ENCODE measurements around the gene ANAPC4.

DNA sequence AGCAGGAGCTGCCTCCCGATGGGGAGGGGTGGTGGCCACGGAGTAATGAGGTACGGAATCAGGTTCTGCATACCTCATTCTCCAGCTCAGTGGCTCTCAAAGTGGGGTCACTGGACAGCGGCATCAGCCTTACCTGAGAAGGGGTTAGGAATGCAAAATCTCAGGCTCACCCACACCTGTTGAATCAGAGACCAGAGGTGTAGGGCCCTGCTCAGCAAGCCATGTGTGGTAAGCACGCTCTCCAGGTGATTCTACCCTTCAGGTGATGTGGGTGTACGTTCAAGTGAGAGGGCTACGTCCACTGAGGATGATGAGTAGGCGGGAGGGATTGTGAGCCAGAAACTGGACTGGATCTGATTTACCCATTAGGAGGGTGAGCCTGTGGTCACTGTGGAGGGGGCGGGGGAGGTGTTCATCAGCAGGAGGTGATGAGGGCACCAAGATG, 65.8 kb downstream of the ANAPC4 start:
- TF ChIP-seq, protein P1, sequence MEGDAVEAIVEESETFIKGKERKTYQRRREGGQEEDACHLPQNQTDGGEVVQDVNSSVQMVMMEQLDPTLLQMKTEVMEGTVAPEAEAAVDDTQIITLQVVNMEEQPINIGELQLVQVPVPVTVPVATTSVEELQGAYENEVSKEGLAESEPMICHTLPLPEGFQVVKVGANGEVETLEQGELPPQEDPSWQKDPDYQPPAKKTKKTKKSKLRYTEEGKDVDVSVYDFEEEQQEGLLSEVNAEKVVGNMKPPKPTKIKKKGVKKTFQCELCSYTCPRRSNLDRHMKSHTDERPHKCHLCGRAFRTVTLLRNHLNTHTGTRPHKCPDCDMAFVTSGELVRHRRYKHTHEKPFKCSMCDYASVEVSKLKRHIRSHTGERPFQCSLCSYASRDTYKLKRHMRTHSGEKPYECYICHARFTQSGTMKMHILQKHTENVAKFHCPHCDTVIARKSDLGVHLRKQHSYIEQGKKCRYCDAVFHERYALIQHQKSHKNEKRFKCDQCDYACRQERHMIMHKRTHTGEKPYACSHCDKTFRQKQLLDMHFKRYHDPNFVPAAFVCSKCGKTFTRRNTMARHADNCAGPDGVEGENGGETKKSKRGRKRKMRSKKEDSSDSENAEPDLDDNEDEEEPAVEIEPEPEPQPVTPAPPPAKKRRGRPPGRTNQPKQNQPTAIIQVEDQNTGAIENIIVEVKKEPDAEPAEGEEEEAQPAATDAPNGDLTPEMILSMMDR (IDR thresholded peaks at IDR 0.05 in 8 of 11, conservative IDR thresholded peaks at IDR 0.05 in 3 of 11) = no peak
- no peak for TF ChIP-seq POLR2AphosphoS5 (IDR thresholded peaks at IDR 0.05)

All from spleen (tissue), 7 donors.